ENCODE measurements around the gene DDX42.

The DDX42 gene

DNA sequence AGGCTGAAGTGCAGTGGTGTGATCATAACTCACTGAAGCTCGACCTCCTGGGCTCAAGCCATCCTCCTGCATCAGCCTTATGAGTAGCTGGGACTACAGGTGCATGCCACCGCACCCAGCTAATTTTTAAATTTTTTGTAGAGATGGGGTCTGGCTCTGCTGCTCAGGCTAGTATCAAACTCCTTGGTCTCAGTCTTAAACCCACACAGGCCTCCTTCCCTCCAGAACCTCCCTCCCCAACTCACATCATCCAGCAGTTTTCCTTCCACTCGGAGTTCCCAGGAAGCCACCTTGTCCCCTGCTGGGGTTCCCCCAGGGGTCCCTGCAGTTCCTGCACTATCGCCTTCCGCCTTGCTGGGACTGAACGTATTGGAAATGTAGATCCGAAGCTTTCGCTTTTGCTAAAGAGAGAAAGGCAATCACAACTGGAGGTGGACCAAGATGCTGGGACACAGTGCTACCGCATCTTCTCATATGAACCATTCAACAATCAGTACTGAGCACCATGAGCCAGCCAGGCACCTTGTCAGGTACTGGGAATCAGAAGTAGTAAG lies 61.3 kb downstream of the DDX42 start:
- H3K27me3 ChIP-seq (replicated peaks in 2 of 5; ENCODE audit: control insufficient read depth in 4 of 5, insufficient read depth in 5 of 5, low read length in 4 of 5): no peaks in the 10 kb centered on the region
- H3K4me3 ChIP-seq (ENCODE audit: control insufficient read depth in 1 of 7, extremely low read depth in 1 of 7, insufficient read depth in 4 of 7, low read depth in 2 of 7, low read length in 6 of 7): no peak overlapping the region
- 83% methylated on average over 8 of the region's 9 CpGs for WGBS (ENCODE audit: insufficient coverage)
- H3K4me1 ChIP-seq (ENCODE audit: control extremely low read depth in 1 of 4, control insufficient read depth in 4 of 4, insufficient read depth in 4 of 4, low read length in 3 of 4): peaks cover 3 to 49% (median 40%) of the 10 kb centered on the region in 4 experiments
- no peaks in the 10 kb centered on the region for H3K9me3 ChIP-seq (ENCODE audit: control extremely low read depth in 1 of 5, control insufficient read depth in 4 of 5, insufficient read depth in 2 of 5, low read depth in 1 of 5, low read length in 4 of 5)
- DNase-seq: no peak
- ChIA-PET CTCF (interaction anchor here (0.7 to 3.1 kb wide), 13 partner anchors 10 to 71 kb away, joined by 3 to 27 read pairs (median 4); no protein-coding TSS in a partner anchor), POLR2A (interaction anchor here (0.6 kb wide), 1 partner anchor 8 kb away, joined by 3 read pairs; no protein-coding TSS in a partner anchor)
- H3K27ac ChIP-seq (ENCODE audit: insufficient read depth in 1 of 2, low read depth in 1 of 2, low read length in 2 of 2, poor library complexity in 1 of 2, severe bottlenecking in 2 of 2): no peak overlapping the region
- peaks cover under 1 to 75% (median 53%) of the 10 kb centered on the region in 4 experiments for H3K36me3 ChIP-seq (ENCODE audit: control insufficient read depth in 4 of 4, insufficient read depth in 4 of 4, low read length in 3 of 4)

- no peak for DNase-seq
- ChIA-PET CTCF (interaction anchor here (0.6 to 6.1 kb wide), 4 partner anchors 6 to 250 kb away, joined by 3 to 51 read pairs (median 5); partner anchors contain the start of gene FTSJ3), POLR2A (no interaction called here)
- no peaks in the 10 kb centered on the region for H3K9me3 ChIP-seq (ENCODE audit: control extremely low read depth in 1 of 5, control insufficient read depth in 4 of 5, insufficient read depth in 2 of 5, low read depth in 1 of 5, low read length in 4 of 5)
- H3K4me3 ChIP-seq (ENCODE audit: control insufficient read depth in 1 of 7, extremely low read depth in 1 of 7, insufficient read depth in 4 of 7, low read depth in 2 of 7, low read length in 6 of 7): no peak overlapping the region
- no peaks in the 10 kb centered on the region for H3K27me3 ChIP-seq (replicated peaks in 2 of 5; ENCODE audit: control insufficient read depth in 4 of 5, insufficient read depth in 5 of 5, low read length in 4 of 5)
- 98% methylated on average over 7 of the region's 7 CpGs for WGBS (ENCODE audit: insufficient coverage)
- peaks cover 0 to 60% (median 42%) of the 10 kb centered on the region in 4 experiments for H3K36me3 ChIP-seq (ENCODE audit: control insufficient read depth in 4 of 4, insufficient read depth in 4 of 4, low read length in 3 of 4)
- no peak overlapping the region for H3K27ac ChIP-seq (ENCODE audit: insufficient read depth in 1 of 2, low read depth in 1 of 2, low read length in 2 of 2, poor library complexity in 1 of 2, severe bottlenecking in 2 of 2)
- H3K4me1 ChIP-seq (ENCODE audit: control extremely low read depth in 1 of 4, control insufficient read depth in 4 of 4, insufficient read depth in 4 of 4, low read length in 3 of 4): peaks cover 9 to 54% (median 45%) of the 10 kb centered on the region in 4 experiments
Measured at GRCh38 chr17:63836811-63837210, 62.8 kb downstream of the DDX42 start.

- POLR2A ChIA-PET: no interaction called here
- H3K27ac ChIP-seq (ENCODE audit: insufficient read depth in 1 of 2, low read depth in 1 of 2, low read length in 2 of 2, poor library complexity in 1 of 2, severe bottlenecking in 2 of 2): no peak overlapping the region
- H3K4me3 ChIP-seq (ENCODE audit: control insufficient read depth in 1 of 7, extremely low read depth in 1 of 7, insufficient read depth in 4 of 7, low read depth in 2 of 7, low read length in 6 of 7): no peak overlapping the region
- no peak for DNase-seq
- peaks cover 9 to 51% (median 45%) of the 10 kb centered on the region in 4 experiments for H3K4me1 ChIP-seq (ENCODE audit: control extremely low read depth in 1 of 4, control insufficient read depth in 4 of 4, insufficient read depth in 4 of 4, low read length in 3 of 4)
- H3K27me3 ChIP-seq (replicated peaks in 2 of 5; ENCODE audit: control insufficient read depth in 4 of 5, insufficient read depth in 5 of 5, low read length in 4 of 5): no peaks in the 10 kb centered on the region
- CTCF ChIA-PET: interaction anchor here (0.6 to 6.1 kb wide), 3 partner anchors 7 to 249 kb away, joined by 3 to 51 read pairs (median 6); partner anchors contain the start of gene FTSJ3
- H3K9me3 ChIP-seq (ENCODE audit: control extremely low read depth in 1 of 5, control insufficient read depth in 4 of 5, insufficient read depth in 2 of 5, low read depth in 1 of 5, low read length in 4 of 5): no peaks in the 10 kb centered on the region
- WGBS (ENCODE audit: insufficient coverage): 91% methylated on average over 11 of the region's 12 CpGs
- H3K36me3 ChIP-seq (ENCODE audit: control insufficient read depth in 4 of 4, insufficient read depth in 4 of 4, low read length in 3 of 4): peaks cover 0 to 53% (median 37%) of the 10 kb centered on the region in 4 experiments
Measured at GRCh38 chr17:63837480-63837879, 63.5 kb downstream of the DDX42 start.

- CTCF ChIA-PET: interaction anchor here (0.5 to 6.1 kb wide), 7 partner anchors 8 to 87 kb away, joined by 3 to 51 read pairs (median 3); partner anchors contain the start of gene FTSJ3
- Histone ChIP-seq H3K4me3 (ENCODE audit: control insufficient read depth in 1 of 7, extremely low read depth in 1 of 7, insufficient read depth in 4 of 7, low read depth in 2 of 7, low read length in 6 of 7) (no peak overlapping the region), H3K27ac (ENCODE audit: insufficient read depth in 1 of 2, low read depth in 1 of 2, low read length in 2 of 2, poor library complexity in 1 of 2, severe bottlenecking in 2 of 2) (no peak overlapping the region), H3K9me3 (ENCODE audit: control extremely low read depth in 1 of 5, control insufficient read depth in 4 of 5, insufficient read depth in 2 of 5, low read depth in 1 of 5, low read length in 4 of 5) (no peaks in the 10 kb centered on the region), H3K4me1 (ENCODE audit: control extremely low read depth in 1 of 4, control insufficient read depth in 4 of 4, insufficient read depth in 4 of 4, low read length in 3 of 4) (peaks cover 9 to 51% (median 45%) of the 10 kb centered on the region in 4 experiments), H3K36me3 (ENCODE audit: control insufficient read depth in 4 of 4, insufficient read depth in 4 of 4, low read length in 3 of 4) (peaks cover 0 to 47% (median 33%) of the 10 kb centered on the region in 4 experiments), H3K27me3 (replicated peaks in 2 of 5; ENCODE audit: control insufficient read depth in 4 of 5, insufficient read depth in 5 of 5, low read length in 4 of 5) (no peaks in the 10 kb centered on the region)
- 80% methylated on average over 2 of the region's 5 CpGs for WGBS (ENCODE audit: insufficient coverage)
- POLR2A ChIA-PET: interaction anchor here (0.5 kb wide), 1 partner anchor 34 kb away, joined by 3 read pairs; no protein-coding TSS in a partner anchor
- no peak for DNase-seq
Measured at GRCh38 chr17:63837962-63838600, 64.1 kb downstream of the DDX42 start.

DNA sequence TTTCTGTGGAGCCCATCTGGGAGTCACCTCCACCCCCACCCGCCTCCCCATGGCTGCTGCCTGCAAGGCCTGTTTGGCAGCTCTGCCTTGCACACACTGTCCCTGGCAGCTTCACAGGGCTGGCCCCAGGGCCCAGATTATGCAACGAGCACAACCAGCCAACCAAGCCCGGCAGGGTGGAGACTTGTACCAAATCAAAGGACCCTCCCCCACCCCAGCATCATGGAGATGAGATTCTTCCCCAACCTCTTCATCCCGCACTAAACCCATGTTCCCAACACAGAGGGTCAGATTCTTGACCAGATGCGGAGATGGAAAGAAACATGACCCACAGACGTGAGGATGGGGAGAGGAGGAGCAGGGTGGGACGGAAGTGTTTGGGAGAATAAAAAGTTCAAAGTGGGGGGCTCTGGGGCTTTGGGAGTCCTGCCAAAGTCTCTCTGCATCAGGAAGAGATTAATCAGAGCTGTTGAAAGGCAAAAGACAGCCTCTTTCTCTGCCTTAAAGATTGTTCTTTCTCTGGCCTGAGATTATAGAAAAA lies 64.7 kb downstream of the DDX42 start:
- CTCF ChIA-PET: interaction anchor here (0.5 to 6.1 kb wide), 7 partner anchors 8 to 87 kb away, joined by 3 to 51 read pairs (median 3); partner anchors contain the start of gene FTSJ3
- H3K36me3 ChIP-seq (ENCODE audit: control insufficient read depth in 4 of 4, insufficient read depth in 4 of 4, low read length in 3 of 4): peaks cover 0 to 41% (median 28%) of the 10 kb centered on the region in 4 experiments
- no peaks in the 10 kb centered on the region for H3K9me3 ChIP-seq (ENCODE audit: control extremely low read depth in 1 of 5, control insufficient read depth in 4 of 5, insufficient read depth in 2 of 5, low read depth in 1 of 5, low read length in 4 of 5)
- WGBS (ENCODE audit: insufficient coverage): 10% methylated on average over 3 of the region's 7 CpGs
- peak overlapping the region in 1 of 2 experiments; percentile 86 for H3K27ac ChIP-seq (ENCODE audit: insufficient read depth in 1 of 2, low read depth in 1 of 2, low read length in 2 of 2, poor library complexity in 1 of 2, severe bottlenecking in 2 of 2)
- POLR2A ChIA-PET: interaction anchor here (1.0 to 1.1 kb wide), 2 partner anchors 9 to 137 kb away, joined by 3 read pairs; no protein-coding TSS in a partner anchor
- H3K4me1 ChIP-seq (ENCODE audit: control extremely low read depth in 1 of 4, control insufficient read depth in 4 of 4, insufficient read depth in 4 of 4, low read length in 3 of 4): peaks cover 10 to 53% (median 48%) of the 10 kb centered on the region in 4 experiments
- peak overlapping the region in 3 of 7 experiments; percentile 28 to 59 (median 52) for H3K4me3 ChIP-seq (ENCODE audit: control insufficient read depth in 1 of 7, extremely low read depth in 1 of 7, insufficient read depth in 4 of 7, low read depth in 2 of 7, low read length in 6 of 7)
- no peaks in the 10 kb centered on the region for H3K27me3 ChIP-seq (replicated peaks in 2 of 5; ENCODE audit: control insufficient read depth in 4 of 5, insufficient read depth in 5 of 5, low read length in 4 of 5)
- peak in 1 of 3 donors; percentile 36 for DNase-seq

DNA sequence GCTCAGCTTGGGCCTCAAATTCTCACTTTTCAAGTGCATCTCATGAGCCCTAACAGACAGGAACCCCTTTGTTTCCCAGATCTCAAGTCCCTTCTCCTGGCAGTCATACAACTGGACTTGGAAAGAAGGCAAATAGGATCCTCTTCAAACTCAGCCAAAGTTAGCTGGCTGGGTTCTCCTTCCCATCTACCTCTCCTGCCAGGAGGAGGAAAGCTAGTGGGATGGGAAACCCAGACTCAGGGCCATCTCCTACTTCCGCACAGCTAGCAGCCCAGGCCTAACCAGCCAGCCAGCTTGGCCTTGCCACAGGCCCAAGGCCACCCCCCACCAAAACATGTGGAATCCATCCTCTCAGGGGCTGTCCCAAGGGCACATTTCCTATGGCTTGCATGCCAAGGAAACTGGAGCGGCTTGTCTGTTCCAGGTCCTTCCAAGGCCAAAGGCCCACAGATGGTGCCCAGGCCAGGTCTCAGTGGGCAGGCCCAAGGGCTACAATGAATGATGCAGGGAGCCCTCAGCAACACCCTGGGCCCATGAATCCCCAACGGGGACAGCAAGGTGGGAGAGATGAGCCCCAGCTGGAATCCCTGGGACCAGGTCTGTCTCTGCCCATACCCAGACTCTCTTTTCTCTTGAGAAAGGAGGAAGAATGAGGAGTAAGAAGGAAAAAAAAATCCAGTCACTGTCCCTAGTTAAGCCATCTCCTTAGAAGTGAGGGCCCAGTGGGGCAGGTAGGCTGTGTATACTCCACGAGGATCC lies 66.8 kb downstream of the DDX42 start:
- H3K4me1 ChIP-seq (ENCODE audit: control extremely low read depth in 1 of 4, control insufficient read depth in 4 of 4, insufficient read depth in 4 of 4, low read length in 3 of 4): peaks cover 17 to 50% (median 47%) of the 10 kb centered on the region in 4 experiments
- H3K9me3 ChIP-seq (ENCODE audit: control extremely low read depth in 1 of 5, control insufficient read depth in 4 of 5, insufficient read depth in 2 of 5, low read depth in 1 of 5, low read length in 4 of 5): no peaks in the 10 kb centered on the region
- POLR2A ChIA-PET: interaction anchor here (0.6 to 1.3 kb wide), 3 partner anchors 8 to 74 kb away, joined by 3 to 4 read pairs (median 3); partner anchors contain the start of genes CCDC47 and DDX42
- H3K36me3 ChIP-seq (ENCODE audit: control insufficient read depth in 4 of 4, insufficient read depth in 4 of 4, low read length in 3 of 4): peaks cover 0 to 23% (median 14%) of the 10 kb centered on the region in 4 experiments
- WGBS (ENCODE audit: insufficient coverage): 88% methylated on average over 2 of the region's 4 CpGs
- no peaks in the 10 kb centered on the region for H3K27me3 ChIP-seq (replicated peaks in 2 of 5; ENCODE audit: control insufficient read depth in 4 of 5, insufficient read depth in 5 of 5, low read length in 4 of 5)
- CTCF ChIA-PET: interaction anchor here (0.9 to 6.1 kb wide), 4 partner anchors 8 to 25 kb away, joined by 3 to 51 read pairs (median 4); partner anchors contain the start of gene FTSJ3
- H3K4me3 ChIP-seq (ENCODE audit: control insufficient read depth in 1 of 7, extremely low read depth in 1 of 7, insufficient read depth in 4 of 7, low read depth in 2 of 7, low read length in 6 of 7): peak overlapping the region; percentile 72 to 90 (median 86)
- H3K27ac ChIP-seq (ENCODE audit: insufficient read depth in 1 of 2, low read depth in 1 of 2, low read length in 2 of 2, poor library complexity in 1 of 2, severe bottlenecking in 2 of 2): peak overlapping the region in 1 of 2 experiments; percentile 86
- no peak for DNase-seq

Data from common myeloid progenitor, CD34-positive (primary cell).